ENCODE data around the gene LIPG. TPM values are rescaled to one million over a fixed set of nuclear protein-coding genes. Genes with fewer than 3 reads are reported as not detected.
"Not testable (repeated sequence)": the region's sequence is repeated elsewhere in the genome, so short reads cannot be mapped to it uniquely, and the experiment has no call there.

The LIPG gene
- total RNA-seq, 2 donors from 2014 or later: 0.09 to 1.6 TPM

- intact Hi-C loops (cut with DNase I): no loop called here
- no peak for ATAC-seq
- no peak for DNase-seq
Observed at GRCh38 chr18:49537232-49537896, 24.5 kb upstream of the LIPG start.

- ATAC-seq (no peak), DNase-seq (no peak)
- intact Hi-C loops (cut with DNase I): no loop called here
Observed at GRCh38 chr18:49544362-49544761, 17.5 kb upstream of the LIPG start.

- intact Hi-C loops (cut with DNase I): no loop called here
- ATAC-seq: no peak
- DNase-seq: no peak
Observed at GRCh38 chr18:49546278-49546677, 15.6 kb upstream of the LIPG start.

GRCh38 chr18:49546719-49547273 lies 15.1 kb upstream of the LIPG start:
- ATAC-seq (no peak), DNase-seq (no peak)
- intact Hi-C loops (cut with DNase I): no loop called here

GRCh38 chr18:49547701-49548100 lies 14.2 kb upstream of the LIPG start:
- no peak for DNase-seq
- intact Hi-C loops (cut with DNase I): no loop called here
- ATAC-seq: no peak

- no peak for ATAC-seq
- intact Hi-C loops (cut with DNase I): no loop called here
- DNase-seq: no peak
Observed at GRCh38 chr18:49548229-49548636, 13.6 kb upstream of the LIPG start.

- DNase-seq: no peak
- no peak for ATAC-seq
- intact Hi-C loops (cut with DNase I): no loop called here
Observed at GRCh38 chr18:49550621-49551339, 11.1 kb upstream of the LIPG start.

- DNase-seq (no peak), ATAC-seq (no peak)
- intact Hi-C loops (cut with DNase I): no loop called here
Observed at GRCh38 chr18:49553003-49553402, 8.9 kb upstream of the LIPG start.

- DNase-seq (no peak), ATAC-seq (no peak)
- intact Hi-C loops (cut with DNase I): no loop called here
Observed at GRCh38 chr18:49555641-49556040, 6.2 kb upstream of the LIPG start.

GRCh38 chr18:49558356-49558755 lies 3.5 kb upstream of the LIPG start:
- intact Hi-C loops (cut with DNase I): loop anchor here in 1 of 2 donors (2.0 kb wide), 1 partner anchor 300 kb away; no protein-coding TSS in a partner anchor
- ATAC-seq: no peak
- DNase-seq: no peak

GRCh38 chr18:49559326-49559931 lies 2.4 kb upstream of the LIPG start:
- ATAC-seq, DNase-seq: not testable (repeated sequence)
- intact Hi-C loops (cut with DNase I): loop anchor here in 1 of 2 donors (2.0 kb wide), 1 partner anchor 299 kb away; no protein-coding TSS in a partner anchor

GRCh38 chr18:49560277-49560623 lies 1.6 kb upstream of the LIPG start:
- DNase-seq (no peak), ATAC-seq (no peak)
- intact Hi-C loops (cut with DNase I): loop anchor here (5.0 to 10.0 kb wide), 2 partner anchors 205 to 207 kb away; no protein-coding TSS in a partner anchor

GRCh38 chr18:49560624-49561288 lies 1.1 kb upstream of the LIPG start:
- intact Hi-C loops (cut with DNase I): loop anchor here (5.0 to 10.0 kb wide), 2 partner anchors 204 to 207 kb away; no protein-coding TSS in a partner anchor

GRCh38 chr18:49562481-49563129 lies 748 bp downstream of the LIPG start:
- DNase-seq (no peak), ATAC-seq (peak in 1 of 2 donors; percentile 34)
- intact Hi-C loops (cut with DNase I): loop anchor here (5.0 to 10.0 kb wide), 2 partner anchors 202 to 205 kb away; no protein-coding TSS in a partner anchor

More at GRCh38 chr18:49560624-49561288, 1.1 kb upstream of the LIPG start:
- ATAC-seq: peak; percentile 11 to 45
- DNase-seq: peak; percentile 36

GRCh38 chr18:49563130-49563540 lies 1.3 kb downstream of the LIPG start:
- intact Hi-C loops (cut with DNase I): loop anchor here (5.0 to 10.0 kb wide), 2 partner anchors 202 to 204 kb away; no protein-coding TSS in a partner anchor
- no peak for ATAC-seq

GRCh38 chr18:49563701-49564517 lies 2.1 kb downstream of the LIPG start:
- intact Hi-C loops (cut with DNase I): loop anchor here (5.0 to 10.0 kb wide), 2 partner anchors 201 to 203 kb away; no protein-coding TSS in a partner anchor
- no peak for ATAC-seq
- DNase-seq: no peak

More at GRCh38 chr18:49563130-49563540, 1.3 kb downstream of the LIPG start:
- no peak for DNase-seq

GRCh38 chr18:49564518-49564834 lies 2.6 kb downstream of the LIPG start:
- no peak for DNase-seq
- intact Hi-C loops (cut with DNase I): loop anchor here (5.0 to 10.0 kb wide), 2 partner anchors 200 to 203 kb away; no protein-coding TSS in a partner anchor
- ATAC-seq: no peak

- no peak for ATAC-seq
- intact Hi-C loops (cut with DNase I): loop anchor here in 1 of 2 donors (10.0 kb wide), 1 partner anchor 200 kb away; no protein-coding TSS in a partner anchor
- DNase-seq: no peak
Observed at GRCh38 chr18:49565101-49565500, 3.2 kb downstream of the LIPG start.

Measured in left cardiac atrium (tissue), 4 donors.